Neural crest cell (in vitro differentiated cells): ENCODE data around the gene MNT. TPM values are rescaled to one million over a fixed set of nuclear protein-coding genes. Genes with fewer than 3 reads are reported as not detected.

Experiments used
- DNase-seq: peaks from one replicate; pipeline ENCODE4 v3.0.0; 2021; ENCODE audit warnings: low read depth, mixed read lengths, low spot score
- H3K27ac Mint-ChIP-seq: one replicate; pipeline ENCODE4 v1.8.0; 2021; ENCODE audit warnings: mild to moderate bottlenecking, mixed read lengths; ENCODE audit not compliant: unreplicated experiment
- H3K27me3 Mint-ChIP-seq: 2 replicates; pipeline ENCODE4 v1.8.0; 2021; ENCODE audit warnings: low read depth, mild to moderate bottlenecking, mixed read lengths
- H3K36me3 Mint-ChIP-seq: 2 replicates; pipeline ENCODE4 v1.8.0; 2021; ENCODE audit warnings: low read depth, mild to moderate bottlenecking, mixed read lengths
- H3K4me1 Mint-ChIP-seq: 2 replicates; pipeline ENCODE4 v1.8.0; 2021; ENCODE audit warnings: mixed read lengths
- H3K4me3 Mint-ChIP-seq: one replicate; pipeline ENCODE4 v1.8.0; 2021; ENCODE audit warnings: mild to moderate bottlenecking, mixed read lengths
- H3K9me3 Mint-ChIP-seq: 2 replicates; pipeline ENCODE4 v1.8.0; 2021; ENCODE audit warnings: mixed read lengths
- total RNA-seq: library from RNA; stranded (reverse); gene quantifications from 2 replicates; pipeline ENCODE4 v1.2.1, GENCODE V29; 2021
- TF ChIP-seq, protein P1 (sequence below): fragments of 200-600 bp; sonication (generic); conservative IDR thresholded peaks from 2 replicates; pipeline ENCODE4 v1.5.0; 2021; ENCODE audit warnings: antibody characterized with exemption, mild to moderate bottlenecking

The MNT gene
- total RNA-seq, 1 donor from 2014 or later: 26.9 TPM

DNA sequence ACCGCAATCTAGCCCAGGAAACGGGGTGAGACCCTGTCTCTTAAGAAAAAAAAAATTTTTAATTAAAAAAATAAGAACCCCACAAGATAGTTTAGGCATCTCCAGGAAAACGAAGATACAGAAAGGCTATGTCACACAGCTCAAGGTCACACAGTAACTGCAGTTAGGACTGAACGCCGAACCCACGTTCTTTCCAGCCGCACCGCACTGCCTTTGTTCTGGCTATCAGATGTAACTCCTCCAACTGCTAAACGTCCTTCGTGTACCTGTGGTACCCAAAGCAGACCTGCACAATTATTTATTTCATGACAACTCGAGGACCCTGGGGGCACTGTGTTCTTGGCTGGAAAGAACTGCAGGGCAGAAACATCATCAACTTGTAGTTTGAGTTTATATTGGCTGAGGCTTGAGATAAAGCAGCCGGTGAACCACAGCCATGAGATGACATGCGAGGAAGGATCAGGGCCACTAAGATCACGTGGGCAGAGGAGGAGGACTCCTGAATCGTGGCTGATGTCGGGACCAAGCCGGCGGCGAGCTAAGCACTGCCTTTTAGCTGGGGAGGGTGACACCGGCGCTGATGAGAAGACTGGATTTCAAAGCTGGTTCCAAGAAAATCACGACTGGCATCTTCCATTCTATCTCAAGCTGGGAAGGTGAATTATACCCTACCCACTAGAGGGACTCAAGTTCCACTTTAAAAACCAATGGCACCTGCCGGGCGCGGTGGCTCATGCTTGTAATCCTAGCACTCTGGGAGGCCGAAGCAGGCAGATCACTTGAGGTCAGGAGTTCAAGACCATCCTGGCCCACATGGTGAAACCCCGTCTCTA is 20.7 kb upstream of the MNT start:
- H3K27me3 Mint-ChIP-seq: no peaks in the 10 kb centered on the region
- TF ChIP-seq, protein P1, sequence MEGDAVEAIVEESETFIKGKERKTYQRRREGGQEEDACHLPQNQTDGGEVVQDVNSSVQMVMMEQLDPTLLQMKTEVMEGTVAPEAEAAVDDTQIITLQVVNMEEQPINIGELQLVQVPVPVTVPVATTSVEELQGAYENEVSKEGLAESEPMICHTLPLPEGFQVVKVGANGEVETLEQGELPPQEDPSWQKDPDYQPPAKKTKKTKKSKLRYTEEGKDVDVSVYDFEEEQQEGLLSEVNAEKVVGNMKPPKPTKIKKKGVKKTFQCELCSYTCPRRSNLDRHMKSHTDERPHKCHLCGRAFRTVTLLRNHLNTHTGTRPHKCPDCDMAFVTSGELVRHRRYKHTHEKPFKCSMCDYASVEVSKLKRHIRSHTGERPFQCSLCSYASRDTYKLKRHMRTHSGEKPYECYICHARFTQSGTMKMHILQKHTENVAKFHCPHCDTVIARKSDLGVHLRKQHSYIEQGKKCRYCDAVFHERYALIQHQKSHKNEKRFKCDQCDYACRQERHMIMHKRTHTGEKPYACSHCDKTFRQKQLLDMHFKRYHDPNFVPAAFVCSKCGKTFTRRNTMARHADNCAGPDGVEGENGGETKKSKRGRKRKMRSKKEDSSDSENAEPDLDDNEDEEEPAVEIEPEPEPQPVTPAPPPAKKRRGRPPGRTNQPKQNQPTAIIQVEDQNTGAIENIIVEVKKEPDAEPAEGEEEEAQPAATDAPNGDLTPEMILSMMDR: peak; percentile 38
- no peak for DNase-seq
- no peaks in the 10 kb centered on the region for H3K36me3 Mint-ChIP-seq
- H3K27ac Mint-ChIP-seq: peak overlapping the region; percentile 86
- H3K4me1 Mint-ChIP-seq: peaks cover 16% of the 10 kb centered on the region
- no peaks in the 10 kb centered on the region for H3K9me3 Mint-ChIP-seq
- no peak overlapping the region for H3K4me3 Mint-ChIP-seq

DNA sequence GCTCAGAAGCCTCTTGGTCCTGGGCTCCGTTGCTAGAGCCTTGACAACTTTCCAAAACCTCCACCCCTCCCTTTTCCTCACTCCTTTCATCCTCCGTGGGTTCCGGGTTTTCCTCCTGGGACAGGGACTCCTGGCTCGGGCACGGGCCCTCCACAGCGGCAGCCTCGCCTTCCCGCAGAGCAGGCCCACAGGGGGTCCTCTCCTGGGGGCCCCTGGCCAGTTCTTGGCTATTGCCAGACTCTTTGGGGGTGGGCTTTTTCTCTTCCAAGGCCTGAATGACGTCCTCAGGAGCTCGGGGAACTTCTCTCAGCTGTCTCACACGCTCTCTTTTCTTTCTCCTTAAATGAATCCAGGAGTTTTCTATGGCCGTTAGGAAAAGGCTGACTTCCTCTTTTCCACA is 19.3 kb upstream of the MNT start:
- DNase-seq: no peak
- H3K27ac Mint-ChIP-seq: no peak overlapping the region
- TF ChIP-seq, protein P1: no peak
- no peaks in the 10 kb centered on the region for H3K9me3 Mint-ChIP-seq
- peaks cover 24% of the 10 kb centered on the region for H3K4me1 Mint-ChIP-seq
- H3K36me3 Mint-ChIP-seq: no peaks in the 10 kb centered on the region
- H3K4me3 Mint-ChIP-seq: no peak overlapping the region
- H3K27me3 Mint-ChIP-seq: no peaks in the 10 kb centered on the region

DNA sequence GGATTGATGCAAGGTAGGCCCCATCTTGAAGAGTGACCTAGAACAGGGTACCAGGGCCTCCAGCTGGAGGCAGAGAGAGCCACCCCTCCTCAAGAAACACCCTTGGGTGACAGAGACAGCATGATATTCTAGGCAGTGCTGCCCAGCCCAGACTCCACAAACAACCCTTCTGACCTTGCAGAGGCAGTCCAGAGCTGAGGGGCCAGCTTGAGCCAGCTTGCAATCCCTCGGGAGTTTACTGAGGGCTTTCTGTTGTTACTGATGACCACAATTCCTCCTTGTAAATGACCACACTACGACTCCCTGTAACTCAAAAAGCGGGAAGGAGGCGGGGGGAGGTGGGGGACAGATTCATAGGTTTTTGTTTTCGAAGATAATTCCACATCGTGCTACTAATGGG is 18.6 kb upstream of the MNT start:
- no peak for DNase-seq
- H3K27me3 Mint-ChIP-seq: no peaks in the 10 kb centered on the region

DNA sequence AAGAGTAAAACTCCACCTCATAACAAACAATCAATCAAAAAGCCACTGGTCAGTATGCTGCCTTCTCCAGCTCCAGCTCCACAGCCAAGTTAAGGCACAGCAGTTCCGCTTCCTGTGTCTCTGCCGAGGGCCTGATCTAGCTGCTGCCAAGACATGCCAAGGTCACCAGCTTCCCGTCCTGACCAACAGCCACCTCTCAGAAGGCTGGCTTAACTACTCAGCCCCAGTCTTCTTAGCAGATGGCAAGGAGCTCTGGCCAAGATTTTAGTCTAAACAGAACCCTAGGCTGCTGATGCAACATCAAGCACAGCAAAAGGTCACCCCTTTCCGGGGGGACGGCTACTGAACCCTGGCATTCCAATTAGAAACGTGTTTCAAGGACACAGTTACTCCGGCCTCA is 17.7 kb upstream of the MNT start:
- Mint-ChIP-seq H3K27ac (peak overlapping the region; percentile 71), H3K4me1 (peaks cover 22% of the 10 kb centered on the region), H3K36me3 (no peaks in the 10 kb centered on the region), H3K4me3 (no peak overlapping the region), H3K27me3 (no peaks in the 10 kb centered on the region), H3K9me3 (no peaks in the 10 kb centered on the region)
- DNase-seq: no peak
- TF ChIP-seq, protein P1: no peak

More for the DNA sequence above, 18.6 kb upstream of the MNT start:
- TF ChIP-seq, protein P1: no peak
- H3K27ac Mint-ChIP-seq: no peak overlapping the region
- H3K4me3 Mint-ChIP-seq: no peak overlapping the region
- H3K4me1 Mint-ChIP-seq: peaks cover 24% of the 10 kb centered on the region
- H3K9me3 Mint-ChIP-seq: no peaks in the 10 kb centered on the region
- H3K36me3 Mint-ChIP-seq: no peaks in the 10 kb centered on the region

DNA sequence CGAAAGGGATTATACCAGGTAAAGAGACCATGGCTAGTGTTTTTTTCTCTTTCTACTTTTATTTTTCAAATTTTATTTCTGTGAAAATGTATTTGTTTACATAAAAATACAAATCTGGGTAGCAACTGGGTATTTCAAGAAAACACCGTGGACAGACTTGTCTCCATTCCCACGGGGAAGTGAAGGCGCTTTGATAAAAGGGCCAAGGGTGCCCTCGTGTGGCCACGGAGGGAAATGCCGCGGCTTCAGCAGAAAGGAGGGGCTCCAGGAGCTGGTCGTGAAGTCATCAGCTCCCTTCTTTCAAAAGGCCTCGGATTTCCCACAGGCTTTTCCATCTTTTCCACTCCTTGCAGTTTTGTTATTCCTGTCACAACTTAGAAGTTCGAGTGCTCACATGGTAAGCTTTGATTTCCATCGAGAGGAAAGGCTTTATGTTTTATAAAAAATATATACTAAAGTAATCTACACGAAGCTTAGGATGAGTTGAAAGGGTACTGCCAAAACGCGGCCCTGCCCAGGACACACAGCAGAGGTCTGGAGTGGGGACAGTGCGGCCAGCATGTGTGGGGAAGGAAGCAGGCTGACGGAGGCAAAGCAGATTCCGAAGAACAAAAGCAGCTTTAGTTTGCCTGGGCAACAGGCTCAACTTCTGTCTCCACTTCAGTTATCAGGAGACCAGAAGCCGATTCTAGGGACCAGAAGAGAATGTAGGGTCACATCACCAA is 15.3 kb upstream of the MNT start:
- Mint-ChIP-seq H3K4me1 (peaks cover 17% of the 10 kb centered on the region), H3K9me3 (no peaks in the 10 kb centered on the region), H3K27ac (peak overlapping the region; percentile 96), H3K27me3 (no peaks in the 10 kb centered on the region), H3K4me3 (peak overlapping the region; percentile 49), H3K36me3 (no peaks in the 10 kb centered on the region)
- peak; percentile 97 for DNase-seq
- TF ChIP-seq, protein P1: peak; percentile 99
